GM18499 (cell line): ENCODE data around the gene TEDC1.

ENCODE experiments used
- ATAC-seq: cut with Tn5 transposase; IDR thresholded peaks from one replicate; pipeline ENCODE4 v1.9.1; 2021; ENCODE audit warnings: moderate number of reproducible peaks; ENCODE audit not compliant: insufficient read depth, unreplicated experiment

TEDC1 gene

GRCh38 chr14:105494606-105494929, 3.5 kb downstream of the TEDC1 start:
- ATAC-seq, result no peak

- no peak for ATAC-seq
Measured at GRCh38 chr14:105495101-105495989, 4.3 kb downstream of the TEDC1 start.

- no peak for ATAC-seq
Measured at GRCh38 chr14:105495990-105496830, 5.2 kb downstream of the TEDC1 start.

- no peak for ATAC-seq
Measured at GRCh38 chr14:105496831-105497591, 6.0 kb downstream of the TEDC1 start.

GRCh38 chr14:105497671-105498429, 6.8 kb downstream of the TEDC1 start:
- no peak for ATAC-seq

GRCh38 chr14:105498430-105499255, 7.6 kb downstream of the TEDC1 start:
- ATAC-seq, result no peak

- no peak for ATAC-seq
Measured at GRCh38 chr14:105499256-105500035, 8.4 kb downstream of the TEDC1 start.

- no peak for ATAC-seq
Measured at GRCh38 chr14:105500036-105500725, 9.1 kb downstream of the TEDC1 start.

- ATAC-seq, result no peak
Measured at GRCh38 chr14:105500726-105501101, 9.7 kb downstream of the TEDC1 start.

- no peak for ATAC-seq
Measured at GRCh38 chr14:105501504-105502291, 10.7 kb downstream of the TEDC1 start.

- ATAC-seq, result no peak
Measured at GRCh38 chr14:105502446-105503295, 11.6 kb downstream of the TEDC1 start.

- ATAC-seq, result no peak
Measured at GRCh38 chr14:105503296-105503640, 12.2 kb downstream of the TEDC1 start.

- no peak for ATAC-seq
Measured at GRCh38 chr14:105503935-105504692, 13.1 kb downstream of the TEDC1 start.

GRCh38 chr14:105505101-105505500, 14.1 kb downstream of the TEDC1 start:
- no peak for ATAC-seq

- no peak for ATAC-seq
Measured at GRCh38 chr14:105507247-105507646, 16.2 kb downstream of the TEDC1 start.

- ATAC-seq, result no peak
Measured at GRCh38 chr14:105508069-105508468, 17.0 kb downstream of the TEDC1 start.
